ENCODE data around the gene NTNG1. TPM values are rescaled to one million over a fixed set of nuclear protein-coding genes. Genes with fewer than 3 reads are reported as not detected.

NTNG1 gene
- total and polyA plus RNA-seq, 2 of the 8 experiments (the other 6 are each of a cell fraction or from before 2014, with no cell fraction given) = 1.2 to 4.1 TPM

DNA sequence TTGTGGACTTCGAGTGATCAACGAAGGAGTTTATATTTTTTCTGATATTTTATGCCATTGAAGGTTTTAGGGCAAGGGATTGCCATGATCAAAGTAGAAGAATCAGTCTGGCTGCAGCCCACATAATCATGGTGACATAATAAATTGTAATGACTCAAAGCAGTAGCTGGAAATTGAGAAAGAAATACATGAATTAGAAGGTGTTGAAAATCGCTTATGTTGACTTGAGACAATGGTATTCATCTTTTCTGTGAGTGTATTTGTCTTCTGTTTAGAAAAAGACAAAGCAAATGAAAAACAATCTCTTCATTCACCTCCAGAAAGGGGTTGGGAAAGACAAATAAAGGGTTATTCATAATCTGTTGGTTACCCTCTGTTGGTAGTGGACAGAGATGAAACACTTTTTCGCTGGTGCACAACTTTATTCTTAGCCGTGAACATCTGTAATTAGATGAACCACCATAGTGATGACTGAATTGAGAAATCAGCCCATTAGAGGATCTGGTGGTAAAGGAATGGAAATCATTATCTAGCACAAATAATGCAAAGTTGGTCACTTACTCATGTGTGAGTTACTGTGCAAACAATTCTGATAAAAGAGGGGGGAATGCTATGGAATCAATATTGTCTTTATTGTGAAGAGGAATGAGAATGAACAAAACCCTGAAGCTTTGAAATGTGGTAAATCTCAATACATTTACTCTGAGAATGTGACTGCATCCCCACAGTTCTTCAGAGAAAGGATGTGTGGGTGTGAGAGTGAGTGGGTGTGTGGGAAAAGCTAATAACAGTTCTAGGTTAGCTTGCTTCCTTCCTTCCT lies 121.8 kb downstream of the NTNG1 start:
- Histone ChIP-seq H4K91ac (replicated peaks; ENCODE audit: insufficient read length, low read length) (no peak overlapping the region), H4K20me1 (replicated peaks in 1 of 2; ENCODE audit: control insufficient read depth in 1 of 2, insufficient read depth in 2 of 2, low read length in 2 of 2) (no peaks in the 10 kb centered on the region), H3K4me2 (ENCODE audit: insufficient read depth in 1 of 2, low read depth in 2 of 2, low read length in 2 of 2) (no peak overlapping the region), H3K14ac (ENCODE audit: insufficient read length) (no peak overlapping the region), H3K4me1 (replicated peaks in 1 of 4; ENCODE audit: control insufficient read depth in 3 of 4, insufficient read depth in 4 of 4, low read length in 3 of 4) (no peaks in the 10 kb centered on the region), H2BK12ac (ENCODE audit: low read depth, low read length) (no peak overlapping the region), H3K36me3 (ENCODE audit: control insufficient read depth in 2 of 4, insufficient read depth in 4 of 4, low read length in 3 of 4) (no peaks in the 10 kb centered on the region), H3K27me3 (replicated peaks in 1 of 4; ENCODE audit: control insufficient read depth in 3 of 4, extremely low read depth in 1 of 4, insufficient read depth in 3 of 4, low read length in 3 of 4) (no peaks in the 10 kb centered on the region), H3K4me3 (ENCODE audit: extremely low read depth in 1 of 4, insufficient read depth in 2 of 4, low read depth in 3 of 4, low read length in 4 of 4) (no peak overlapping the region), H3K23me2 (ENCODE audit: low read depth, low read length) (no peaks in the 10 kb centered on the region; the same call in 1 of the 2 replicates), H3K18ac (ENCODE audit: extremely low read depth, low read length) (no peak overlapping the region), H3K9me3 (ENCODE audit: insufficient read depth in 2 of 2, low read depth in 1 of 2, low read length in 1 of 2) (no peaks in the 10 kb centered on the region), H4K5ac (ENCODE audit: insufficient read length, low read depth, low read length) (no peak overlapping the region), H3K56ac (replicated peaks; ENCODE audit: insufficient read length, low read depth, low read length) (no peak overlapping the region), H2BK15ac (ENCODE audit: low read length) (no peak overlapping the region), H2AK5ac (ENCODE audit: low read depth, low read length) (no peak overlapping the region), H2BK20ac (ENCODE audit: low read length) (no peak overlapping the region), H3K9ac (replicated peaks in 1 of 4; ENCODE audit: extremely low read depth in 1 of 4, low read depth in 3 of 4, low read length in 3 of 4) (no peak overlapping the region), H3K79me2 (ENCODE audit: control insufficient read depth in 1 of 2, insufficient read depth in 2 of 2, low read length in 2 of 2) (no peaks in the 10 kb centered on the region), H2BK5ac (ENCODE audit: low read depth, low read length) (no peak overlapping the region), H3K4ac (replicated peaks; ENCODE audit: insufficient read length, low read depth, low read length) (no peak overlapping the region), H2AFZ (ENCODE audit: low read length) (no peak overlapping the region), H2BK120ac (replicated peaks; ENCODE audit: low read depth, low read length) (no peak overlapping the region), H3K79me1 (ENCODE audit: low read depth, low read length) (no peaks in the 10 kb centered on the region), H3K23ac (ENCODE audit: insufficient read length) (no peak overlapping the region), H3K27ac (ENCODE audit: low read depth, low read length) (no peak overlapping the region), H4K8ac (ENCODE audit: extremely low read depth, insufficient read depth, low read length) (no peak overlapping the region)
- FAIRE-seq (no peak), DNase-seq (ENCODE audit: low read depth in 1 of 2, low spot score in 2 of 2) (no peak)
- TF ChIP-seq KDM1A (IDR thresholded peaks at IDR 0.05; ENCODE audit: borderline replicate concordance, low read length) (no peak), CBX8 (IDR thresholded peaks at IDR 0.05; ENCODE audit: borderline replicate concordance, low read depth, low read length) (no peak), EP300 (IDR thresholded peaks at IDR 0.05; ENCODE audit: borderline replicate concordance in 1 of 2, low read depth in 2 of 2, low read length in 2 of 2) (no peak), TAF1 (IDR thresholded peaks at IDR 0.05; ENCODE audit: low read depth, low read length) (no peak), ZNF274 (IDR thresholded peaks at IDR 0.05; ENCODE audit: borderline replicate concordance, extremely low read depth, low read length) (no peak), BCL11A (IDR thresholded peaks at IDR 0.05; ENCODE audit: low read depth in 2 of 2, low read length in 2 of 2) (no peak), HDAC6 (IDR thresholded peaks at IDR 0.05; ENCODE audit: low read depth, low read length) (no peak), SRF (IDR thresholded peaks at IDR 0.05; ENCODE audit: low read depth, low read length) (no peak), CTBP2 (IDR thresholded peaks at IDR 0.05; ENCODE audit: borderline replicate concordance, insufficient read depth, insufficient read length, low read length) (no peak)
- POLR2A ChIA-PET (ENCODE audit: partially characterized antibody) = interaction anchor here (0.9 kb wide), 1 partner anchor 144 kb away, joined by 4 read pairs; no protein-coding TSS in a partner anchor
- CTCF ChIA-PET (ENCODE audit: partially characterized antibody) = interaction anchor here (0.8 to 1.1 kb wide), 4 partner anchors 9 to 20 kb away, joined by 3 to 7 read pairs (median 4); no protein-coding TSS in a partner anchor
- 87% methylated on average over 5 of the region's 5 CpGs; no CpG with 5 or more reads in 1 of the 2 experiments for WGBS, 2 experiments (ENCODE audit: extremely low coverage in 1 of 2, insufficient coverage in 1 of 2, insufficient read length in 1 of 2, insufficient replicate concordance in 2 of 2, low coverage in 1 of 2, low lambda C conversion rate in 2 of 2, missing lambda C conversion rate in 1 of 2)
